ENCODE measurements around the gene GABBR2. TPM values are rescaled to one million over a fixed set of nuclear protein-coding genes. Genes with fewer than 3 reads are reported as not detected.

Gene GABBR2
- polyA plus RNA-seq, 1 of the 3 experiments (the other 2 are of a cell fraction): not detected

DNA sequence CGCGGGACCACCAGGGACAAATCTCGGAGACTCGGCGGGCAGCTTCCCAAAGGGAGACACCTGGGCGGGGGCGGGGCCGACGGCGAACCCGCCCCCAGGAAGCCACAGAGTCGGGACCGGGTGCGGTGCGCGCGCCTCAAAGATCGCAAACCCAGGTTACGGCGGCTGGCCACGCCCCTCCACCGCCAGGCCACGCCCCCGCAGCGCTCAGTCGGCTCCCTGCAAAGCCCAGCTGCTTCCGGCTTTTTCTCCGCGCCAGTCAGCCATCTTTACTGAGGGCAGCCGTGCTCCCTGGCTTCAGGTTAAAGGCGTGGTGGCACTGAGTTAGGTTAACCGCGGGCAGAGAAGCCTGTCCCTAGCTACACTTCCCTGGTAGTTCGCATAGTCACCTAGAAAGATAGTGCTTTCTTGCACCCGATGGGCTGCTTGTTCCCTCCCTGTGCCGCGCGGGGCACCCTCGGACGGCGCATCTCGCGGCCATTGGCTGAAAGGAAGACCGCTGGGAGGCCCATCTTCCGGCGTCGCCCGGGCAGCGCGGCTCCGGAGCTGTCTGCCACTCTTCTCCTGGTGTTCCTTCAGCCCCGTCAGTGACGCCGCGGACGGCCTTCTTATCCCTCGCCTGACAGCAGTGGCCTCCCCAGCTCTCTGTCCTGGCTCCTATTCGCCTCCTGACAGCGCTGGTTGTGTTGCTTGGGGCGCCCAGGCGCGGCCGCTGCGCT, 453.0 kb downstream of the GABBR2 start, which contains the start of gene TBC1D2:
TSS of gene TBC1D2 (minus strand) at position 72 of the 719 bp plus-strand sequence. CDS start 108 bp downstream, outside the sequence.
- H4K20me1 ChIP-seq (ENCODE audit: insufficient read depth): no peaks in the 10 kb centered on the region
- peak within 1 kb of the TSS; percentile 92 to 98 for H3K27ac ChIP-seq (ENCODE audit: low read depth in 2 of 2, low read length in 1 of 2)
- peak; percentile 98 for DNase-seq
- H3K79me2 ChIP-seq (ENCODE audit: insufficient read depth): peaks cover 15% of the 10 kb centered on the region
- H3K9ac ChIP-seq: peak within 1 kb of the TSS; percentile 86
- peaks cover 7 to 11% of the 10 kb centered on the region in 2 experiments for H3K4me1 ChIP-seq (ENCODE audit: control insufficient read depth in 1 of 2, insufficient read depth in 2 of 2, low read depth in 1 of 2, low read length in 1 of 2)
- H3K4me3 ChIP-seq (ENCODE audit: low read depth in 2 of 2, low read length in 1 of 2): peak within 1 kb of the TSS; percentile 81 to 85
- ChIA-PET POLR2A (interaction anchor here (0.7 to 2.7 kb wide), 7 partner anchors 25 to 623 kb away, joined by 3 to 17 read pairs (median 6); partner anchors contain the start of genes ANP32B, NANS, NCBP1 and TRMO), CTCF (interaction anchor here (0.6 to 3.8 kb wide), 16 partner anchors 9 to 333 kb away, joined by 3 to 24 read pairs (median 4); partner anchors contain the start of genes CORO2A and TRMO)
- no peaks in the 10 kb centered on the region for H3K36me3 ChIP-seq (replicated peaks in 1 of 2; ENCODE audit: control insufficient read depth in 1 of 2, insufficient read depth in 2 of 2, low read length in 1 of 2)
- peak within 1 kb of the TSS; percentile 99 for H2AFZ ChIP-seq (ENCODE audit: low read depth)
- WGBS (ENCODE audit: low lambda C conversion rate): 1% methylated on average over 32 of the region's 64 CpGs
- H3K9me3 ChIP-seq: no peaks in the 10 kb centered on the region
- peak within 1 kb of the TSS; percentile 98 for H3K4me2 ChIP-seq
- no peaks in the 10 kb centered on the region for H3K27me3 ChIP-seq (ENCODE audit: insufficient read depth)
- H3K9me2 ChIP-seq: no peaks in the 10 kb centered on the region
- H3F3A ChIP-seq (replicated peaks; ENCODE audit: insufficient read depth): peaks cover 11% of the 10 kb centered on the region
- TF ChIP-seq REST (IDR thresholded peaks at IDR 0.05; ENCODE audit: low read depth, low read length) (no peak), RCOR1 (IDR thresholded peaks at IDR 0.05; ENCODE audit: low read length) (0 out of 2 replicates have a peak, but pooled peaks have one; percentile 27), TAF1 (IDR thresholded peaks at IDR 0.05; ENCODE audit: borderline replicate concordance, low read depth, low read length) (0 out of 2 replicates have a peak, but pooled peaks have one; percentile 46), RAD21 (IDR thresholded peaks at IDR 0.05; ENCODE audit: low read length) (no peak), ELF1 (IDR thresholded peaks at IDR 0.05) (peak; percentile 95), PBX3 (IDR thresholded peaks at IDR 0.05) (peak; percentile 8), TEAD4 (IDR thresholded peaks at IDR 0.05; ENCODE audit: borderline replicate concordance, insufficient read depth) (no peak), MEF2A (IDR thresholded peaks at IDR 0.05; ENCODE audit: borderline replicate concordance, low read depth) (no peak), IRF3 (IDR thresholded peaks at IDR 0.05; ENCODE audit: low read depth, low read length) (0 out of 2 replicates have a peak, but pooled peaks have one; percentile 15), FOSL2 (IDR thresholded peaks at IDR 0.05; ENCODE audit: borderline replicate concordance, low read depth) (no peak), SIN3A (IDR thresholded peaks at IDR 0.05; ENCODE audit: borderline replicate concordance, low read depth, low read length) (no peak; the same call in 1 of the 2 replicates), EZH2phosphoT487 (IDR thresholded peaks at IDR 0.05; ENCODE audit: borderline replicate concordance, low read depth) (no peak), YY1 (IDR thresholded peaks at IDR 0.05; ENCODE audit: low read depth) (peak; percentile 100), RXRA (IDR thresholded peaks at IDR 0.05; ENCODE audit: borderline replicate concordance, low read depth) (no peak), USF1 (IDR thresholded peaks at IDR 0.05; ENCODE audit: borderline replicate concordance, low read depth) (0 out of 2 replicates have a peak, but pooled peaks have one; percentile 1), RFX5 (IDR thresholded peaks at IDR 0.05; ENCODE audit: low read length) (no peak), FOXJ3 (CRISPR knock-in tag; IDR thresholded peaks at IDR 0.05) (no peak), MXI1 (IDR thresholded peaks at IDR 0.05; ENCODE audit: low read depth, low read length) (no peak; the same call in none of the 2 replicates), TCF12 (IDR thresholded peaks at IDR 0.05) (peak; percentile 6; the same call in 1 of the 2 replicates), POLR2AphosphoS5 (IDR thresholded peaks at IDR 0.05; ENCODE audit: low read depth, low read length) (peak; percentile 56; the same call in 1 of the 2 replicates), GATA2 (CRISPR knock-in tag; IDR thresholded peaks at IDR 0.05) (no peak), FOXM1 (IDR thresholded peaks at IDR 0.05; ENCODE audit: low read depth) (no peak), JUND (IDR thresholded peaks at IDR 0.05) (no peak), NRF1 (IDR thresholded peaks at IDR 0.05; ENCODE audit: low read depth, low read length) (peak; percentile 41; the same call in 1 of the 2 replicates)
- TF ChIP-seq, protein P1, sequence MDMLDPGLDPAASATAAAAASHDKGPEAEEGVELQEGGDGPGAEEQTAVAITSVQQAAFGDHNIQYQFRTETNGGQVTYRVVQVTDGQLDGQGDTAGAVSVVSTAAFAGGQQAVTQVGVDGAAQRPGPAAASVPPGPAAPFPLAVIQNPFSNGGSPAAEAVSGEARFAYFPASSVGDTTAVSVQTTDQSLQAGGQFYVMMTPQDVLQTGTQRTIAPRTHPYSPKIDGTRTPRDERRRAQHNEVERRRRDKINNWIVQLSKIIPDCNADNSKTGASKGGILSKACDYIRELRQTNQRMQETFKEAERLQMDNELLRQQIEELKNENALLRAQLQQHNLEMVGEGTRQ (IDR thresholded peaks at IDR 0.05; ENCODE audit: borderline replicate concordance, low read depth, low read length): no peak
- TF ChIP-seq, protein P2, sequence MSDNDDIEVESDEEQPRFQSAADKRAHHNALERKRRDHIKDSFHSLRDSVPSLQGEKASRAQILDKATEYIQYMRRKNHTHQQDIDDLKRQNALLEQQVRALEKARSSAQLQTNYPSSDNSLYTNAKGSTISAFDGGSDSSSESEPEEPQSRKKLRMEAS (IDR thresholded peaks at IDR 0.05; ENCODE audit: low read depth): peak; percentile 77
